Stimulated activated naive CD4-positive, alpha-beta T cell (primary cell): ENCODE measurements around the gene RELL1.
"Not testable (repeated sequence)": the region's sequence is repeated elsewhere in the genome, so short reads cannot be mapped to it uniquely, and the experiment has no call there.

Experiments
- DNase-seq, 6 experiments: peaks; one replicate each; lab custom pipeline; 2025; lab: John Stamatoyannopoulos, UW

RELL1 gene

GRCh38 chr4:37693030-37693429 lies 6.9 kb upstream of the RELL1 start:
- DNase-seq, result no peak

DNA sequence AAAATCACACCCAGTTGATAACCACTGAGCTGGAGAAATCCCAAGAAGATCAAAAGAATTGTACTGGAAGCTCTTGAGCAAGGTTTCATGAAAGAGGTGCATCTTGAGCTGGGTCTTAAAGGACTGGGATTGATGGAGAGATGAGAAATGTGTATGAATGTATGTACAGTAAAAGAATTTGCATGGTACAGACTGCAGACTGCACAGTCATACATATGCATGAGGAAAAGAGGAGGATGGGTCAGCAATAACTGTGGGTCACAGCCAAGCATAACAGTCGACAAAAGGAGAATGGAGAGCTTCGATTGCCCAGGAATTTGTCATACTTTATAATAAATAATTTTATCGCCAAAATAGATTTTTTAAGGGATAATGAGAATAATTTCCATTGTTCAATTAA lies 4.8 kb upstream of the RELL1 start:
- DNase-seq, result no peak

DNA sequence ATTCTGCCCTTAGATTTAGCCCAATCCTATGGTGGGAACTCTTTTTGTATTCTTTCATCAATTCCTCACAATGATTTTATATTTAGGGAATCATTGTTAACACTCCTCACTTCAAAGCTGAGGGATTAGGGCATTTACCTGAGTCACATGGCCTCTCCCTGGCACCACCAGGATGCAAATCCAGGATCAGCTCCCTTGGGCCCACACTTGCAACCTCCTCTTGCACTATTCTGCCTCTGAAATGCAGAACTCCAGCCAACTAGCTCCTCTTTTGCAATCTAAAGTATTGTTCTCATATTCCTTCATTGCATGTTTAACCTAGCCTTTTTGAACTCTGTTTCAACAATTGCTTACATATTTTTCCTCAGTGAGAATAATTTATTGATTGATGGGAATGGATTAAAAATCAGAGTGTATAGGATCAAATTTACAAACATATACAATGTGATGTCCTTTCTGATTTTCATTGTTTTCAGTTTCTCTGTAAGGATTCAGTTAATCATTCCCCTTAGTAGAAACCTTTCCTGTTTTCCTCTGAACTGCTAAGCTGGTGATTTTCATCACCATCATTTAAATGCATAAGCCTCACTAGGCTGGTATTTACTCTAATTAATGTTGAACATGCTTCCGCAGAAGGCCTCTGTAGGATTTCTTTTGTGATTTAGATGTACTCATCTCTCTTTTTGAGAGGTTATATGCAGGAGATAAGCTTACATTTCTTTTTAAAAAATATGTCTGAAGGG lies 3.3 kb upstream of the RELL1 start:
- no peak for DNase-seq

DNA sequence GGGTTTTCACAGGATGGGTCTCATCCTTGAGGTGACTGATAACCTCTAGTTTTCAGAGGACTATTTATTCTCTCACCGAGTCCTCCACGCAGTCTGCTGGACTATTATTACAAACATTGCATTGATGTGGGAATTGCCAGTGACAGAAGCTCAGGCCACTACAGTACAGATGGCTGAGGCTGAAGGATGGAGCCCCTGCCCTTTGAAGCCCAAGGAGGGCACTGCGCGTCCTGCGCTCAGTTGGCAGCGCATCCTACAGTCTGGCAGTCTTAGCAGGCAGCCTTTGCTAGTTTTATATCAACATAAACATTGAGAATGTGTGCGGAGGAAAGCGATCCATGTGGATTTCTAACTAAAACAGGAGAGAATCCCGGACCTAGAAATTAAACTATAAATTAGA lies 1.5 kb upstream of the RELL1 start:
- DNase-seq, result no peak

GRCh38 chr4:37687194-37687562 lies 1.0 kb upstream of the RELL1 start:
- no peak for DNase-seq

- peak in 3 of 6 experiments; percentile 31 to 63 (median 48) for DNase-seq
Observed at GRCh38 chr4:37685823-37686372, 278 bp downstream of the RELL1 start.

DNA sequence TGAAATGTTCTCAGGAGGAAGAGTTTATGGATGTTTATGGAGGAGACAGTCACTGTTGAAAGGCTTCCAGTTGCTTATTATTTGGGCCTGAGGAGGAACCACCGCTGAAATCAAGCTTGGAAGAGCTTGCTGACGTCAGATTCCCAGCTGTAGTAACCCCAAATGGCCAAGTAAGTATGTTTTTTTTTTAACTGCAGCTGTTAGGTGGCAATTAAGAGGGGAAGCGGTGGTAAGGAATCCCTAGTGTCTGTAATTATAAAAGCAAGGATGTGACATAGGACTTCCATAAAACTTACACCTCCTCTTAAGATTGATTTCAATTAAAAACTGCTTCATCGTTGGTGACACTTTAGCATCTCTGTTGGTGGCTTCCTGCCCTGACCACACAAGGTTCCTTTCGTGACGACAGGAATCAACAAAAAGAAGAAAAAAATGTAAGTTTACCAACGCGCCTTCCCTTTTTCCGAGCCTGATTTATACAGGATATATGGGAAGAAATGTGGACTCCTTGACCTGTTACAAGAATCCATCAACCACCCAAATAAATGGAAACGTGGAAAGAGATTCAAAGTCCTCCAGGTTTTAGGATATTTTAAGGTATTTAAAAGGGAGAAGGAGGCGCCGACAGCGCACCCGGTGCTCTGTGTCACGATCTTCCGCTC lies 884 bp downstream of the RELL1 start:
- DNase-seq, result peak; percentile 30 to 86 (median 58)

- DNase-seq, result no peak
Observed at GRCh38 chr4:37684154-37684553, 2.0 kb downstream of the RELL1 start.

- peak in 2 of 6 experiments; percentile 10 to 14 for DNase-seq
Observed at GRCh38 chr4:37682701-37683401, 3.3 kb downstream of the RELL1 start.

DNA sequence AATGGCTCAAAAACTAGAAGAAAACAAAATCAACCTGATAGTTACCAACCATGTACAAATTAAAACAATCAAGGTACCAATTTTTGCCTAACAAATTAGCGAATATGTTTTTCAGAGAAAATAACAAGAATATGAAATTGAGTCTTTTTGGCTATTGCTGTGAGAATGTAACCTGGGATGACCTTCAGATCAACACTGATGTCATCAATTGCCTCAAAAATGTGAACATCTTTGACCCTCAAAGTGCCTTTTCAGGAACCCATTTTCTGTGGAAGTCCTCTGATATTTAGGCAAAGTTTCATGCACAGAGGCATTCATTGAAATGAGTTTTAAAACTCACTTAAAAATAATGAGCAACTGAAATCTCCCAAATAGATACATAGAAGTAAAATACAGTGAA lies 6.1 kb downstream of the RELL1 start:
- no peak for DNase-seq

GRCh38 chr4:37679301-37679700 lies 6.9 kb downstream of the RELL1 start:
- no peak for DNase-seq

GRCh38 chr4:37678624-37679023 lies 7.6 kb downstream of the RELL1 start:
- DNase-seq, result no peak

DNA sequence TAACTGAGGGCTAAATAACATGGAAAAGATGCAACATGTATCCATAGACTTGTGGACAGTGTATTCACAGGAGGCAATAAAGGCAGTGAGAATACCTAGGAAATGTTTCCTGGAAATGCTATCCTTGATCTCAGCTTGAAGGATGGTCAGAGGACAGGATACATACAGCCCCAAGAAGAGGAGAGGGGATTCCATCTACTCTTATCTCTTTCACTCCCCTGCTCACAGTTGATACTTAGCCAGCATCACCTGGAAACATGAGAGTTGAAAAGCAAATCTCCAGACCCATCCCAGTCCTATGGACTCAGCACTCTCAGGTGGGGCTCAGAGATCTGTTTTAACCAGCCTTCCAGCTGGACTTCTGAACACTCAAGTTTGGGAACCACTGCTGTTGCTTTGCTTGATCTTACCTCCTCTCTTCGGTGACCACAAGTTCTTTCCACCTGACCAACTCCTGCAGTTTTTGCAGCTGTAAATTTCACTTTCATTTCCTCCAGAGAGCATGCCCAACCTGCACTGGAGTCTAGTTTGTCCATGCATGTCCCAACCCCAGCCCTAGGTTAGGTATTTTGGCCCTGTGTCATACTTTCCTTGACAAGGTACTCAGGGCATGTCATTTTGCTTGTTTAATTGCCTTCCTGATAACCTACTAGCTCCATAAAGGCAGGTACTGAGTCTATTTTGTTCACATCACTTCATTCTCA lies 10.4 kb downstream of the RELL1 start:
- DNase-seq, result peak in 1 of 6 experiments; percentile 17

DNA sequence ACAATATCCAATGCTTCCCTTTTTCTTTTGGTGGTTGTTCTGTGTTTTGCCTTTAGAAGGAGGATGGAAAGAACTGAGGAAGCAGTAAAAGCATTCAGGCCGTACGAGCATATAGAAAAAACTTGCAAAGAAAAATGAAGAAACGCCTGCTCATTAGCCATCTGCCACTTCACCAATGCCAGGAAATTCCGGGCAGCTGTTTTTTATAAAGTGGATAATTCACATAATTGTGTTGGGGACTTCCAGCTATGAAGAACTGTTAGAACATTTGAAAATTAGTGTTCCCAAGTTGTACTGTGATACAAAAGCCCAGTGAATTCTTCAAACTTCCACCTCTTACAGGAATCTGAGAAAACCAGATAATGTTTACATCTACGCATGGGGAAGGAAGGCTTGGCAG lies 11.7 kb downstream of the RELL1 start:
- DNase-seq, result no peak

DNA sequence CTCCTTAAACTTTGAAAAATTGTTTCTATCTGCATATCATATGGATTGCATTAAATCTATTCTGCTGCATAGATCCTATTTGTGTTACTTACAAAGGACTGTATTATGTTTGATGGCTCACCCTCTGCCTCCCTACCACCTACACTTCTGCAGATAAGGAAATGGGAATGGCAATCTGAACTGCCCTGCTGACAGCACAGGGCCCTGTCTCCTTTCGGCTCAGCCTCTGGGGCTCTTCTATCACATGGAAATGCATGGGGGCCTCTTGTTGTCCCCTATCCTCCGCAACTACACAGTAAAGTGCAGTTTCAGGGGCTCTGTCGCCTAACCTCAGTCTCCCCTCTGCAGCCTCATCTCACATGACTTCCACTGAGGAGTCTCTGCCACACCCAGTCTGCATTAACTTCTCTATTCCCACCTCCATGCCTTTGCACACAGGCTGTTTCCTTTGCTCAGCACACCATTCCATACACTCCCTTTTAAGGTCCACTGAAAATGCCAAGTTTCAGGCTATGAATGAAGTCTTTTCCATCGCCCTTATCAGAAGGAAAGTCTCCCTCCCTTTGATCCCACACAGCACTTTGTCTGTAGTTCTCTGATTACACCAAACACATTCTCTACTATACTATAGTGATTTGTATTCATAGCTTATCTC lies 12.5 kb downstream of the RELL1 start:
- no peak for DNase-seq

DNA sequence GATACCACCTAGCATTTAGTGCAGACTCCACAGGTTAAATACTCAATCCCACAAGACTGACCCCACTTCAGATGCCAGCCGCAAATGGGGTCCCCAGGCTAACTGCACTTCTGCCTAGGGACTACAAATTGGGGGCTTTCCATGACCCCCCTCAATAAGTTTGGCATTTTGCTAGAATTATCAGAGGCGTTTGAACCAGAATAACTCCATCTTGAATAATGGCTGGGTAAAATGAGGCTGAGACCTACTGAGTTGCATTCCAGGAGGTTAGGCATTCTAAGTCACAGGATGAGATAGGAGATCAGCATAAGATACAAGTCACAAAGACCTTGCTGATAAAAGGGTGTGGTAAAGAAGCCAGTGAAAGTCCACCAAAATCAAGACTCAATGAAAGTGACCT lies 15.1 kb downstream of the RELL1 start:
- DNase-seq, result no peak

DNA sequence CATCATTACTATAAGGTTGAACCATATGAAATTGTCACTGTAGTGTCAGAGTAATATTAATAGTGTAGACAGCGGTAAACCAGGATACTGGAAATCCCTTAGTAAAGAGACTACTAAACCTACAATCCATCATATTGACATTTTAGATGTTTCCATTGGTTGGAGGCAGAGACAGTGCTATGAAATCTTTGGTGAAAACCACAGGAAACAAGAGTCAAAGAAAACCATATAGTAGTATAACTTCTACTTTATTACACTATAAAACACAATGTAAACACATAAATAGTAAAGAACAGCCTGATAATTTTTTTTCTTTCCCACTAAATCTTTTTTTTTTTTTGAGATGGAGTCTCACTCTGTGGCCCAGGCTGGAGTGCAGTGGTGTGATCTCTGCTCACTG lies 15.9 kb downstream of the RELL1 start:
- DNase-seq, result no peak

- DNase-seq, result not testable (repeated sequence)
Observed at GRCh38 chr4:37669124-37669523, 17.1 kb downstream of the RELL1 start.

DNA sequence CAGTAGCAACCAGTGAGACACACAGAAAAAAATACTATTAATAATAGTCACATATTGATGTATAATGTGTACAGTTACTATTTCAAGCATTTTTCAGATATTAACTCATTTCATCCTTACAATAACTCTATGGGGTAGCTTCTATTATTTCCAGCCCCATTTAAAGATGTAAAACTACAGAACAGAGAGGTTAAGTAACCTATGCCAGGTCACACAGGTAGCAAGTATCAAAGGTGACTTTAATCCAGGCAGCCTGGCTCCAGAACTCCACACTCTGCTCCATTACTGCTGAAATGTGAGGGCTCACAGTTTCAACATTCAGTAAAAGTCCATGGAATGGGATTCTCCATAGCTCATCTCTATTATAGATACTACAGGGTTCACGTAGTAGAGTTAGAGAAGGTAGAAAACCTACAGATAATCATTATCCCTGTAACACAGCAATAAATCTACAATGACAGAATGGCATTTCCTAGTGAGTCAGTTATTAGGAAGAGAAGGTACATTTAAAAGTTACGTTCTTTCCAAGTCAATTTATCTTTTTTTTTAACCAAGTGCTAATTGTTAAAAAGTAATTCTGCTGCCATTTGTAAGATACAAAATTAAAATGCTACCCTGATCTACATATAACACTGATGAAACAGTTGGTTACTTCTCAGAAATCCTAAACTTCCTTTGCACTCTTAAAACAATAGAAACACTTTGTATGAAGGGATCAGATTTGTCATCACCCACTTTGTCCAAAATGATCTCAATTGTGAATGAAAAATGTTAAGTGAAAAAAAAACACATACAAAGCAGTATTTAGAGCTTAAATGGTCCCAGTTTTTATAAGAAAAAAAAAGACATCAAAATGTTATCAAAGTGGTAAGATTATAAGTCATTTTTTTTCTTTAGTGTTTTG lies 18.7 kb downstream of the RELL1 start:
- DNase-seq, result no peak

DNA sequence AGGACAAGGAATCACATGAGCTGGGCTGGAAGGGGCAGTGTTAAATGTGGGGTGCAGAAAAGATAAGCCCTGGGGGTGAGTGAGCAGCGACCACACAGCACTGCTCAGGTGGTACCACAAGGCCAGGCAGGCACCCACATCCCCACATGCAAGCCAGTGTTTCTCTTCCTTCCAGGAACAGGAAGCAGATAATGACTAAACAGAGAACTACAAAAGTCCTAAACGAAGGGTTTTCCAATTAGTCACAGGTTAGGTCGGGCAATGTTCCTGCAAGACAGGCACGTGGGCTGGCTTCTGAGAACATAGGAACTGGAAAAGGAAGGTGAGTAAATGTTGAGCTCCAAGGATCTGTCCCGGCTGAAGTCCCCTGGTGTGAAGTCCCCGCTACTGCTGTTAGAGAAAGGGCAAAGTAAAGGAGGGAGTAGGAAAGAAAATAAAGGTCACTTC lies 19.5 kb downstream of the RELL1 start:
- no peak for DNase-seq
